Peyer's patch (tissue), 4 donors: ENCODE results near the gene TH. TPM values are rescaled to one million over a fixed set of nuclear protein-coding genes. Genes with fewer than 3 reads are reported as not detected.

ENCODE experiments used
- DNase-seq, 3 donors: peaks; one replicate each; pipeline ENCODE4 v3.0.0-alpha.2; 2017 to 2019
- H3K27ac ChIP-seq, 4 donors: fragments of 200-600 bp; sonication (generic); one replicate each; pipeline ENCODE4 v1.5.1; 2016 to 2019
- H3K27me3 ChIP-seq, 2 donors: fragments of 200-600 bp; sonication (generic); one replicate each; pipeline ENCODE4 v1.5.1; 2019
- H3K36me3 ChIP-seq, 3 donors: fragments of 200-600 bp; sonication (generic); one replicate each; pipeline ENCODE4 v1.5.1; 2016 to 2019
- H3K4me1 ChIP-seq, 4 donors: fragments of 200-600 bp; sonication (generic); one replicate each; pipeline ENCODE4 v1.5.1; 2016 to 2019
- H3K4me3 ChIP-seq, 4 donors: fragments of 200-600 bp; sonication (generic); 1 replicate in 3 of 4; 2 replicates in 1 of 4; pipeline ENCODE4 v1.5.1; 2016 to 2019; ENCODE audit warnings: mild to moderate bottlenecking in 1 of 4
- H3K9me3 ChIP-seq, 4 donors: fragments of 200-600 bp; sonication (generic); one replicate each; pipeline ENCODE4 v1.5.1; 2016 to 2019; ENCODE audit warnings: mild to moderate bottlenecking in 1 of 4
- CTCF ChIP-seq, 6 experiments: fragments of 450-650 bp in 4 of 6; fragments of 200-600 bp in 2 of 6; sonication (generic) in 1 of 6; IDR thresholded peaks; one replicate each; pipeline ENCODE4 v1.5.1; 2017 to 2019; ENCODE audit warnings: antibody characterized with exemption in 6 of 6, mild to moderate bottlenecking in 3 of 6, moderate library complexity in 1 of 6
- POLR2A ChIP-seq, 2 donors: fragments of 450-650 bp; IDR thresholded peaks; one replicate each; pipeline ENCODE4 v1.5.1; 2017; ENCODE audit warnings: antibody characterized with exemption in 2 of 2, mild to moderate bottlenecking in 2 of 2, moderate library complexity in 2 of 2
- total RNA-seq, 4 donors: library from RNA; depleted of rRNA; stranded (reverse); fragments of >200 nt; gene quantifications; one replicate each; pipeline ENCODE4 v1.1.0, GENCODE V29; 2016

Gene TH
- total RNA-seq, 4 donors from 2014 or later: 1.7 TPM; not detected in 3

- DNase-seq: no peak
- H3K27me3 ChIP-seq: no peaks in the 10 kb centered on the region
Observed at GRCh38 chr11:2169626-2170570, 1.7 kb downstream of the TH start.

GRCh38 chr11:2169005-2169378, 2.6 kb downstream of the TH start:
- H3K9me3 ChIP-seq: no peaks in the 10 kb centered on the region
- no peaks in the 10 kb centered on the region for H3K27me3 ChIP-seq
- peaks cover 0 to 7% (median 0%) of the 10 kb centered on the region in 4 donors for H3K4me1 ChIP-seq
- H3K4me3 ChIP-seq: no peak overlapping the region
- no peak overlapping the region for H3K27ac ChIP-seq
- no peaks in the 10 kb centered on the region for H3K36me3 ChIP-seq
- DNase-seq: no peak
- TF ChIP-seq CTCF (IDR thresholded peaks at IDR 0.05): no peak
- no peak for TF ChIP-seq POLR2A (IDR thresholded peaks at IDR 0.05)

More at GRCh38 chr11:2169626-2170570, 1.7 kb downstream of the TH start:
- Histone ChIP-seq H3K36me3 (no peaks in the 10 kb centered on the region), H3K4me3 (no peak overlapping the region), H3K27ac (no peak overlapping the region), H3K9me3 (no peaks in the 10 kb centered on the region), H3K4me1 (peaks cover 0 to 7% (median 0%) of the 10 kb centered on the region in 4 donors)
- TF ChIP-seq CTCF (IDR thresholded peaks at IDR 0.05) (no peak), POLR2A (IDR thresholded peaks at IDR 0.05) (no peak)

- Histone ChIP-seq H3K9me3 (no peaks in the 10 kb centered on the region), H3K4me3 (no peak overlapping the region), H3K27me3 (no peaks in the 10 kb centered on the region), H3K36me3 (no peaks in the 10 kb centered on the region), H3K27ac (no peak overlapping the region), H3K4me1 (peaks cover 0 to 7% (median 0%) of the 10 kb centered on the region in 4 donors)
- DNase-seq: no peak
- TF ChIP-seq POLR2A (IDR thresholded peaks at IDR 0.05) (no peak), CTCF (IDR thresholded peaks at IDR 0.05) (no peak)
Observed at GRCh38 chr11:2168286-2169004, 3.2 kb downstream of the TH start.

- Histone ChIP-seq H3K9me3 (no peaks in the 10 kb centered on the region), H3K27ac (no peak overlapping the region), H3K4me3 (no peak overlapping the region), H3K27me3 (no peaks in the 10 kb centered on the region), H3K4me1 (peaks cover 0 to 7% (median 0%) of the 10 kb centered on the region in 4 donors), H3K36me3 (no peaks in the 10 kb centered on the region)
- TF ChIP-seq CTCF (IDR thresholded peaks at IDR 0.05) (no peak), POLR2A (IDR thresholded peaks at IDR 0.05) (no peak)
- DNase-seq: no peak
Observed at GRCh38 chr11:2167141-2168045, 4.2 kb downstream of the TH start.
